IMR-90 (cell line): ENCODE results near the gene ZNHIT1.

Source experiments
- CEBPB ChIP-seq: IDR thresholded peaks from 2 replicates; pipeline ENCODE4 v1.6.1; 2012; ENCODE audit warnings: low read depth, low read length, improper control_type of control experiment
- CTCF ChIP-seq: conservative IDR thresholded peaks from 2 replicates; pipeline ENCODE4 v1.5.1; 2012; ENCODE audit warnings: mild to moderate bottlenecking, low read depth, low read length, improper control_type of control experiment
- ELK1 ChIP-seq: fragments of 150-350 bp; IDR thresholded peaks from 2 replicates; pipeline ENCODE4 v1.6.1; 2016; ENCODE audit warnings: low read depth, mild to moderate bottlenecking, low read length, moderate library complexity, borderline replicate concordance
- FOS ChIP-seq: fragments of 150-350 bp; IDR thresholded peaks from 2 replicates; pipeline ENCODE4 v1.6.1; 2016; ENCODE audit warnings: low read depth, low read length
- MAFK ChIP-seq: IDR thresholded peaks from 2 replicates; pipeline ENCODE4 v1.6.1; 2012; ENCODE audit warnings: low read depth, low read length, improper control_type of control experiment
- MAZ ChIP-seq: IDR thresholded peaks from 2 replicates; pipeline ENCODE4 v1.6.1; 2012; ENCODE audit warnings: low read depth, mild to moderate bottlenecking, low read length, improper control_type of control experiment, moderate library complexity, borderline replicate concordance
- MXI1 ChIP-seq: IDR thresholded peaks from 2 replicates; pipeline ENCODE4 v1.6.1; 2012; ENCODE audit warnings: low read depth, mild to moderate bottlenecking, low read length, moderate library complexity, borderline replicate concordance
- NFE2L2 ChIP-seq: fragments of 150-350 bp; IDR thresholded peaks from 2 replicates; pipeline ENCODE4 v1.6.1; 2016; ENCODE audit warnings: low read depth, mild to moderate bottlenecking, low read length
- POLR2A ChIP-seq: IDR thresholded peaks from 2 replicates; pipeline ENCODE4 v1.6.1; 2012; ENCODE audit warnings: mild to moderate bottlenecking, low read depth, low read length
- RAD21 ChIP-seq: IDR thresholded peaks from 2 replicates; pipeline ENCODE4 v1.6.1; 2012; ENCODE audit warnings: low read length, improper control_type of control experiment
- RCOR1 ChIP-seq: IDR thresholded peaks from 2 replicates; pipeline ENCODE4 v1.6.1; 2012; ENCODE audit warnings: mild to moderate bottlenecking, low read length, improper control_type of control experiment; ENCODE audit not compliant: insufficient replicate concordance
- RFX5 ChIP-seq: IDR thresholded peaks from 2 replicates; pipeline ENCODE4 v1.8.0; 2012; ENCODE audit warnings: low read depth, mild to moderate bottlenecking, low read length, moderate library complexity
- SMC3 ChIP-seq: fragments of 150-350 bp; IDR thresholded peaks from 2 replicates; pipeline ENCODE4 v1.6.1; 2016; ENCODE audit warnings: low read depth, mild to moderate bottlenecking, antibody characterized with exemption, low read length, moderate library complexity
- USF2 ChIP-seq: fragments of 150-350 bp; IDR thresholded peaks from 2 replicates; pipeline ENCODE4 v1.6.1; 2017; ENCODE audit warnings: mild to moderate bottlenecking, antibody characterized with exemption, low read length, low read depth

GRCh38 chr7:101223528-101223927 lies 5.6 kb downstream of the ZNHIT1 start:
- TF ChIP-seq CTCF (no peak), USF2 (no peak), MAFK (no peak), POLR2A (no peak), SMC3 (no peak), FOS (no peak), NFE2L2 (no peak), ELK1 (no peak), RAD21 (no peak), MXI1 (no peak), RCOR1 (no peak), RFX5 (no peak), CEBPB (no peak), MAZ (no peak)
